Measurements from ENCODE around the gene ARHGAP21.

ARHGAP21 gene

DNA sequence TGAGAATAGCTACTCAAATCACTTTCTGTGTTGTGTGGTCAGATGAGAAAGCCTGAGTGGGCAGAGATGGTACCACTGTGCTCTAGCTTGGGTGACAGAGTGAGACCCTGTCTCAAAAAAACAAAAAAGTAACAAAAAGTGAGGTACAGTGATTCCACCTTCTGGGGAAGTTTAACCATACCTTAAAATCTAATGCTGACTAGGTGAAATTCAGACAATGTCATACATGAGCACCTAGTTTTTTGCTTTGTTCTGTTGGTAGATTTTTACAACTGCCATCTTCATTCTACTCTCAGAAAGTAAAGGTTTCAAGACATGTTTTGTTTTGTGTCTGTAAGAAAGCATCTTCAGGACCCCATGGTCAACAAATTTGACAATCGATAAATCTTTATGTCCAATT is 144.2 kb downstream of the ARHGAP21 start:
- Histone ChIP-seq H3K36me3 (ENCODE audit: control insufficient read depth, low read length) (peaks cover 6% of the 10 kb centered on the region), H3K79me2 (ENCODE audit: control insufficient read depth, low read length) (no peaks in the 10 kb centered on the region), H3K27ac (ENCODE audit: low read depth, low read length) (no peak overlapping the region), H3K4me3 (ENCODE audit: low read length) (no peak overlapping the region), H3K9me3 (ENCODE audit: control insufficient read depth, insufficient read depth, low read length) (no peaks in the 10 kb centered on the region), H3K27me3 (ENCODE audit: control insufficient read depth, low read length) (peaks cover 3% of the 10 kb centered on the region; the same call in 1 of the 2 replicates), H3K9me2 (replicated peaks; ENCODE audit: control insufficient read depth, low read length) (no peaks in the 10 kb centered on the region), H4K20me1 (ENCODE audit: control insufficient read depth, insufficient read depth, low read depth, low read length) (no peaks in the 10 kb centered on the region), H3K4me1 (ENCODE audit: control insufficient read depth, low read length) (peaks cover 12% of the 10 kb centered on the region; the same call in 1 of the 2 replicates), H3K4me2 (ENCODE audit: low read length) (no peak overlapping the region), H3F3A (ENCODE audit: control insufficient read depth, insufficient read depth) (no peaks in the 10 kb centered on the region)
- no peak for TF ChIP-seq EZH2phosphoT487 (IDR thresholded peaks at IDR 0.05; ENCODE audit: borderline replicate concordance, low read length)
- TF ChIP-seq, protein P1, sequence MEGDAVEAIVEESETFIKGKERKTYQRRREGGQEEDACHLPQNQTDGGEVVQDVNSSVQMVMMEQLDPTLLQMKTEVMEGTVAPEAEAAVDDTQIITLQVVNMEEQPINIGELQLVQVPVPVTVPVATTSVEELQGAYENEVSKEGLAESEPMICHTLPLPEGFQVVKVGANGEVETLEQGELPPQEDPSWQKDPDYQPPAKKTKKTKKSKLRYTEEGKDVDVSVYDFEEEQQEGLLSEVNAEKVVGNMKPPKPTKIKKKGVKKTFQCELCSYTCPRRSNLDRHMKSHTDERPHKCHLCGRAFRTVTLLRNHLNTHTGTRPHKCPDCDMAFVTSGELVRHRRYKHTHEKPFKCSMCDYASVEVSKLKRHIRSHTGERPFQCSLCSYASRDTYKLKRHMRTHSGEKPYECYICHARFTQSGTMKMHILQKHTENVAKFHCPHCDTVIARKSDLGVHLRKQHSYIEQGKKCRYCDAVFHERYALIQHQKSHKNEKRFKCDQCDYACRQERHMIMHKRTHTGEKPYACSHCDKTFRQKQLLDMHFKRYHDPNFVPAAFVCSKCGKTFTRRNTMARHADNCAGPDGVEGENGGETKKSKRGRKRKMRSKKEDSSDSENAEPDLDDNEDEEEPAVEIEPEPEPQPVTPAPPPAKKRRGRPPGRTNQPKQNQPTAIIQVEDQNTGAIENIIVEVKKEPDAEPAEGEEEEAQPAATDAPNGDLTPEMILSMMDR (IDR thresholded peaks at IDR 0.05; ENCODE audit: low read depth, low read length, poor library complexity, severe bottlenecking) = no peak

DNA sequence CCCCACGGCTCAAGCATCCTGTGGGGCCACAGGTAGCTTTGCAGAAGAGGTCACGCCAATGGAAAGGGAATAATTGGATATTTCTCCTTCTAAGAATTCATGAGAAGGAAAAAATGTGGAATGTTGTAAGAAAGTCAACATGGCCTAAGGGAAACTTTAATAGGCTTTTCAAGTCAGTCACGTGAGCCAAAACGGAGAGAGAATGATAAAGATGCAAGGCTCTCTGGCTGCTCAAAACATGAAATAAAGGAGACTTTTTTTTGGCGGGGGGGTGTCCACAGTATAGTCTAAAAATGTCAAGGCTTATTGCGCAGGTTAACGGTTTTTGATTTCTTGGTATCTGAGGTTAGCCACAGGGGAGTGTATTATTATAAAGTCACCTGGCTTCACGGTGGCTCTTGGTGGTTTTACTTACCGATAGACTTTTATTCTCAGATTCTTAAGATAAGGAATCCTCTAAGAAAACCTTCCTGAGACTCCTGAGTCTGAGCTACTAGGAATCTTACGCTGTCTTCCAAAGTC is 148.1 kb downstream of the ARHGAP21 start:
- H3K79me2 ChIP-seq (ENCODE audit: control insufficient read depth, low read length) = no peaks in the 10 kb centered on the region
- H3K4me1 ChIP-seq (ENCODE audit: control insufficient read depth, low read length) = peaks cover 12% of the 10 kb centered on the region; the same call in 1 of the 2 replicates
- TF ChIP-seq, protein P1 (IDR thresholded peaks at IDR 0.05; ENCODE audit: low read depth, low read length, poor library complexity, severe bottlenecking) = no peak
- no peak for TF ChIP-seq EZH2phosphoT487 (IDR thresholded peaks at IDR 0.05; ENCODE audit: borderline replicate concordance, low read length)
- H3K4me2 ChIP-seq (ENCODE audit: low read length) = no peak overlapping the region
- no peak overlapping the region for H3K27ac ChIP-seq (ENCODE audit: low read depth, low read length)
- no peaks in the 10 kb centered on the region for H4K20me1 ChIP-seq (ENCODE audit: control insufficient read depth, insufficient read depth, low read depth, low read length)
- no peaks in the 10 kb centered on the region for H3F3A ChIP-seq (ENCODE audit: control insufficient read depth, insufficient read depth)
- H3K27me3 ChIP-seq (ENCODE audit: control insufficient read depth, low read length) = peaks cover 3% of the 10 kb centered on the region; the same call in 1 of the 2 replicates
- H3K9me2 ChIP-seq (replicated peaks; ENCODE audit: control insufficient read depth, low read length) = no peaks in the 10 kb centered on the region
- no peak overlapping the region for H3K4me3 ChIP-seq (ENCODE audit: low read length)
- H3K36me3 ChIP-seq (ENCODE audit: control insufficient read depth, low read length) = no peaks in the 10 kb centered on the region
- H3K9me3 ChIP-seq (ENCODE audit: control insufficient read depth, insufficient read depth, low read length) = no peaks in the 10 kb centered on the region

DNA sequence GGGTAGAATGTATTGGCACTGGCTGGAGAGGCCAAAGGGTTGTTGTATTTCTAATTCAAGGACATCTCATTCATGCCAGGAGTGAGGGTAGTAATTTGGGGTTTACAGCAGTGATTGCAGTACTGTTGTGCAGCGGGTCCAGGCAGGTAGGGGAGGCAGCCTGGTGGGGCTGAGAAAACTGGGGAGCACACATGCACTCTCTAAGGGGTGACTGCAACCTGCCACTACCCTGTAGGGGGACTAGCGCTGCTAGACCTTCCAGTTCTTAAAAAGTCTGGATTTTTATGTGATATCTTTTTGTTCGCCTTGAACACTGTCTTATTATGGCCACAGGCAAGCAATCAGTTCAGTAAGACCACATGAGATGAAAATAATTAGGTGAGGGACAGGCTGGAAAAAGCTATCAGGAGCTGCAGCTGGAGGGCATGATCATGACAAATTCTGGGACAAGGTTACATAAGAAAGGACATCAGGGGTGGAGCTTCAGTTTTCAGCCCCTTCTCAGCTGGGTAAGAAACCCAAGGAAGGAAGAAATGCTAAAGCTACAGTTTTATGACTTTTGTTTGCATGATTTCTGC is 149.0 kb downstream of the ARHGAP21 start:
- Histone ChIP-seq H3K36me3 (ENCODE audit: control insufficient read depth, low read length) (no peaks in the 10 kb centered on the region), H3F3A (ENCODE audit: control insufficient read depth, insufficient read depth) (no peaks in the 10 kb centered on the region), H3K9me3 (ENCODE audit: control insufficient read depth, insufficient read depth, low read length) (no peaks in the 10 kb centered on the region), H3K4me3 (ENCODE audit: low read length) (no peak overlapping the region), H3K4me2 (ENCODE audit: low read length) (no peak overlapping the region), H3K9me2 (replicated peaks; ENCODE audit: control insufficient read depth, low read length) (no peaks in the 10 kb centered on the region), H3K79me2 (ENCODE audit: control insufficient read depth, low read length) (no peaks in the 10 kb centered on the region), H3K4me1 (ENCODE audit: control insufficient read depth, low read length) (peaks cover 12% of the 10 kb centered on the region; the same call in 1 of the 2 replicates), H3K27ac (ENCODE audit: low read depth, low read length) (no peak overlapping the region), H4K20me1 (ENCODE audit: control insufficient read depth, insufficient read depth, low read depth, low read length) (no peaks in the 10 kb centered on the region), H3K27me3 (ENCODE audit: control insufficient read depth, low read length) (peaks cover 3% of the 10 kb centered on the region; the same call in 1 of the 2 replicates)
- no peak for TF ChIP-seq EZH2phosphoT487 (IDR thresholded peaks at IDR 0.05; ENCODE audit: borderline replicate concordance, low read length)
- TF ChIP-seq, protein P1 (IDR thresholded peaks at IDR 0.05; ENCODE audit: low read depth, low read length, poor library complexity, severe bottlenecking) = no peak

Measured in DOHH2 (cell line).